HG03378 (cell line): ENCODE results near the gene WASHC2C.
"Not testable (repeated sequence)": the region's sequence is repeated elsewhere in the genome, so short reads cannot be mapped to it uniquely, and the experiment has no call there.

Source experiments
- ATAC-seq: cut with Tn5 transposase; IDR thresholded peaks from one replicate; pipeline ENCODE4 v1.9.1; 2021; ENCODE audit warnings: mild to moderate bottlenecking, moderate library complexity; ENCODE audit not compliant: unreplicated experiment

The WASHC2C gene

GRCh38 chr10:45757661-45758396, 30.8 kb downstream of the WASHC2C start:
- not testable (repeated sequence) for ATAC-seq

DNA sequence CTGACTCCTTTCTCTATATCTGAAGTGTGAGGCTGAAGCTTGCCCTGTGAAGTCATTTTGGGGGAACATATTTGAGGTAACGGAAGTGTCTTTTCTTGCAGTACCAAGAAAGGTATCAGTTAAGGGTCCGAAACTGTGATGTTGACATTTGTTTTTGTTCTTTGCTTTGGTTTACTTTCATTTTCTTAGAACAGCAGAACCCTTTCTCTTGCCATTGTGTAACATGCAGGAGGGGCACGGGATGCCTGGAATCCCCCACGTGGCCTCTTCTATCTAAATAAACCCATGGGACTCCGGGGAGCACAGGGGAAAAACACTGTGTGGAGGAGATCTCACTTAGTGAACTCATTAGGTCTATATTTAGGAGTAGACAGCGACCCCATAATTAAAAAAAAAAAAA, 34.6 kb downstream of the WASHC2C start:
- ATAC-seq, result not testable (repeated sequence)

DNA sequence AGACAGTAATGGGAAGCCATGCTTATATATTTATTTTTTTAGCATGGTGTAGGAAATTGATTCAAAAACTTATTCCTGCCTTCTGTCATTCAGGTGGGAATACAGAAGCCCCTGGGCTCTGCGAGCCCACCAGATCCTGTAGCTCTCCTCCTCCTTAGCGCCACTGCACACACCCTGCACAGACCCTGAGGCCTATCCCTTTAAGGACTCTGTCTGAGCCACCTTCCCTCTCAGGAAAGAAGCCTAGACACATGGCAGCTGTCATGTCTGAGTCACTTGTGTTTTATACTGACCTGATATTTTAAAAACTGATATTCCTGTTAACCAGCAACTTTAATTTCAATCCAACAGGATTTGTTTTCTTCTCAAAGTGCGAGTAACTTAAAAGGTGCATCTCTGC, 36.0 kb downstream of the WASHC2C start:
- not testable (repeated sequence) for ATAC-seq

- ATAC-seq, result not testable (repeated sequence)
Measured at GRCh38 chr10:45768334-45768733, 41.3 kb downstream of the WASHC2C start.

GRCh38 chr10:45771757-45772461, 44.8 kb downstream of the WASHC2C start:
- ATAC-seq, result not testable (repeated sequence)

DNA sequence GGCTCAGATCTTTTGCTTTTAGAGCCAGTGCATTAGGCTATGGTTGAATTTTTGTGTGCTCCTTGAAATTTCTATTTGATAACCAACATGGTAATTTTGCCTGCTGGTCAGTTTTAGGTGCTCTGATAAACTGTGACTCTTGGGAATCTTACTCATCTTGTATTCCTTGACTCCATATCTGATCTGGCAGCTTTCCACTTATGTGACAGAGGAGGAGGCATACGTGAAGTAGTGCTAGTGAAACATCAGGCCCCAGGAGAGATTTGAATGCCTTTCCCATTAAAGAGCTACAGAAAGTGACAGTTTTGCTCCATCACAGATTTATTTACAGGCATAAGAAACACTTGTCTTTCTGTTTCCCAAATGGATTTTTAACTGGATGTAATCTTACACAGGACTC, 59.2 kb downstream of the WASHC2C start:
- not testable (repeated sequence) for ATAC-seq

DNA sequence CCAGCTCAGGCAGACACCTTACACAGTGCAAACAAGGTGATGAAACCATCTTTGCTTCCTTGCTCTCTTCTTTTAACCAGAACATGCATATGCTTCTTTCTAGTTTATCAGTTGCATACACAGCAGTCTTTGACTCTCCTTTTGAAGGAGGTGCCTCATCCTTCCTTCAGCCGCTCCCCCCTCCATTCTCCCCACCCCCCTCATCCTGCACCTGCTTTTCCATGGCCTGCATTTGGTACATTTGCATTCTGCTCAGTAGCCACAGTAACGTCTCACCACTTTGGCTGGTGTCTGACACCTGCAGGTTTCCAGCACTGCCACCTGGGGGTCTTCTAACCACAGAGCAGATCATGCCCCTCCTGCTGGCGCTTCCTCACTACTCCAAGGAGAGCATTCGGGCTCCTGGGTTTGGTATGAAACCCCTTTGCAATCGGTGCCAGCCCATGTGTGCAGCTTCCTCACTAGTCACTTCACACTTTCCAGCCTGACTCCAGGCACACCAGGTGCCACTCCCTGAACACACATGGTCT, 60.2 kb downstream of the WASHC2C start:
- not testable (repeated sequence) for ATAC-seq

DNA sequence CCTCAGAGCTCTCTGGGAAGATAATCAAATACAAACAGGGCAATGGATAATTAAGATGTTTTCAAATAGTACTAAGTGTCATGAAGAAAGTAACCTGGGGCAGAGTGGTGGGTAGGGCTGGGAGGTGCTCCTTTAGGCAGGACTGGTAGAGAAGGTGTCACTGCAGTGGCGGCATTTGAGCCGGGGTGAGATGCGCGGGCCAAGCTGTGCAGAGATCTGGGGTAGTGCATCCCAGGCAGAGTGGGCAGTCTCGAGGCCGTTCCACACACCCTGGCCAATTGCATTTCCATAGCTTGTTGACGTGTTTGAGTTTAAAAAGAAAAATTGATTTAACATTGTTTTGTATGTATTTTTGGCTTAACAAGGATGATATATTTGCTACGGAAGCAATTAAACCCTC, 62.9 kb downstream of the WASHC2C start:
- ATAC-seq, result not testable (repeated sequence)

GRCh38 chr10:45790694-45791426, 63.8 kb downstream of the WASHC2C start:
- ATAC-seq, result not testable (repeated sequence)

- ATAC-seq, result not testable (repeated sequence)
Measured at GRCh38 chr10:45794761-45795160, 67.7 kb downstream of the WASHC2C start.

- ATAC-seq, result not testable (repeated sequence)
Measured at GRCh38 chr10:45803060-45804010, 76.3 kb downstream of the WASHC2C start.

GRCh38 chr10:45804996-45805395, 77.9 kb downstream of the WASHC2C start:
- not testable (repeated sequence) for ATAC-seq

DNA sequence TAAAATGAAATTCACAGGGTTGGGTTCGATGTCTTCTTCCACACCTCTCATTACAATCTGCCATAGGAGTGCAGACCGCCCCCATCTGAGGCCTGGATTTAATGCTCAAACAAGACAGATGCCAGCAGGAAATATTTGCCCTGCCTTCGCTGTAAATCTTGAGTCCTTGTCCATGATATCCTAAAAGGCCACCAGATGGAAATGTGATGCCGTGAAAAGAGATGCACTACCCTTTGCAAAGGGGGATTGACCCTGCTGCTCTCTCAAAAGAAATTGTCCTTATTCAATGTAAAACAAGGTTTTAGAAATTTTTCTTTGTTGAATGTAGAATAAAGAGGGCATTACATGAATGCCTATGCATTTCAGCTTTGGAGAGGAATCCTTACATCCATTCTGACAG, 82.8 kb downstream of the WASHC2C start:
- no peak for ATAC-seq

- ATAC-seq, result no peak
Measured at GRCh38 chr10:45811075-45811474, 84.0 kb downstream of the WASHC2C start.

GRCh38 chr10:45812959-45813358, 85.9 kb downstream of the WASHC2C start:
- not testable (repeated sequence) for ATAC-seq

GRCh38 chr10:45814146-45814545, 87.1 kb downstream of the WASHC2C start:
- ATAC-seq, result not testable (repeated sequence)

- no peak for ATAC-seq
Measured at GRCh38 chr10:45817130-45817859, 90.2 kb downstream of the WASHC2C start.

DNA sequence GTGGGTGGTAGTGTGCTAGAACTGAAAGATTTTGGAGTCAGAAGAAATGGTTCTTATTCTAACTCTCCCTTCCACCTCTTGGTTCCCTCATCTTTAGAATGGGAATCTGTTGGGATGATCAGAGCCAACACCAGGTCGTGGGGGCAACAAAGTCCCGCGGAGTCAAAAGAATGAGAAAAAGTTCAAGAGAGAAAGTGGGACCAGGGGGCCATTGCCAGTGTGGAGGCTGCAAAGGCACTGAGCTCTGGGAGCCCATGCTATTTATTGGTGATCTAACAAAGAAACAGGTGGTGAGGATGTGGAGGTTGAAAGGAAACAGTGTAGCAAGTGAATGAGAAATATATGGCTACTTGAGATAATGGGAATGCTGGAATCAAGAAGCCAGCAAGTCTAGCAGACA, 90.8 kb downstream of the WASHC2C start:
- no peak for ATAC-seq

- no peak for ATAC-seq
Measured at GRCh38 chr10:45819552-45819951, 92.5 kb downstream of the WASHC2C start.
